Activated T-cell treated with anti-CD3 and anti-CD28 coated beads, Interleukin-2, amount 50 U/mL, for 1 hour (primary cell): Measurements from ENCODE around the gene EBI3.
"Not testable (repeated sequence)": the region's sequence is repeated elsewhere in the genome, so short reads cannot be mapped to it uniquely, and the experiment has no call there.

Experiments used
- DNase-seq: peaks from one replicate; pipeline ENCODE4 v3.0.0-alpha.2; 2020

Gene EBI3

DNA sequence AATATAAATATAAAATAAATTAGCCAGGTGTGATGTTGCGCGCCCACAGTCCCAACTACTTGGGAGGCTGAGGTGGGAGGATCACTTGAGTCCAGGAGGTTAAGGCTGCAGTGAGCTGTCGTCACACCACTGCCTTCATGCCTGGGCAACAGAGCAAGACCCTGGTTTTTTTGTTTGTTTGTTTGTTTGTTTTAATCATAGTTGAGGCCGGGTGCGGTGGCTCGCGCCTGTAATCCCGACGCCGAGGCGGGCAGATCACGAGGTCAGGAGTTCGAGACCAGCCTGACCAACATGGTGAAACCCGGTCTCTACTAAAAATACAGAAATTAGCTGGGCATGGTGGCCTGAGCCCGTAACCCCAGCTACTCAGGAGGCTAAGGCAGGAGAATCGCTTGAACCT, 8.2 kb downstream of the EBI3 start:
- not testable (repeated sequence) for DNase-seq

DNA sequence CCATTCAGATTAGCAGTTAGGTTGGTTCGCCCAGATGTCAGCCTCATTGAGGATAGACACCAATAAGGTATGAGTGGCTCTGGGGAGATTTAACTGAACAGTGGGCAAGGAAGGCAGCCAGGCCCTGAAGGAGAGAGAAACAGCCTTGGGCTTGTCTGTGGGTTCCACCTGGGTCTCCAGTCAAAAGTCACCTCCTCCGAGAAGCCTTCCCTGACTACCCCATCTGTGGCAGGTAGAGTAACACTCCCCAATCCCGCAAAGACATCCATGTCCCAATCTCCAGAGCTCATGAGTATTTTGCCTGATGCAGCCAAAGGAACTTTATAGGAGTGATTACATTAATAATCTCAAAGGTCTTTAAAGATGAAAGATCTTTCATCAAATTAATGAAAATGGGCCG, 9.5 kb downstream of the EBI3 start:
- no peak for DNase-seq

DNA sequence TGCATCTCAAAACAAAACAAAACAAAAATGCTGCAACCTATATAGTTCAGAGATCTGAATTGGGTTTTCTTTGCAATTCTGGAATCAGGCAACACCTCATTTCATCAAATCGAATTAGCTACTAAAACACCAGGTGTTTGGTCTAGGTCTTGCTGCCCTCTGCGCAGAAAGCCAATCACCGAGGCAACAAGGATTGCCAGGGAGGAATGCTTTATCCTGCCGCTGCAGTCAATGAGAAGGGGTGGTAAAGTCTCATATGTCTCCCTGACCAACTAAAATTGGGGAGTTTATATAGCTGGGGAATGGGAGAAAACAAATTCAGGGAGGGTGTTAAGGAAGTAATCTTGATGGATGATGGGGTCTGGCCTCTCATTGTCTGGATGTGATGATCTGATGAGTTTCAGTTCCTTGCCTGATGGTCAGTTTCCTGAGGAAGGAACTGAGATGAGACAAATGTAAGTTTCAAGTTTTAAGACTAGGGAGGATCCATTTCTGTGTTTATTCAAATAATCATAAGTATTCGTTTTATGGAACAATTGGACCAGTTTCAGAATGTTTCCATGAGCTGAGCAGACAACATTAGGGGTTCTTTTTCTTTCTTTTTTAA, 12.6 kb downstream of the EBI3 start:
- DNase-seq, result no peak

DNA sequence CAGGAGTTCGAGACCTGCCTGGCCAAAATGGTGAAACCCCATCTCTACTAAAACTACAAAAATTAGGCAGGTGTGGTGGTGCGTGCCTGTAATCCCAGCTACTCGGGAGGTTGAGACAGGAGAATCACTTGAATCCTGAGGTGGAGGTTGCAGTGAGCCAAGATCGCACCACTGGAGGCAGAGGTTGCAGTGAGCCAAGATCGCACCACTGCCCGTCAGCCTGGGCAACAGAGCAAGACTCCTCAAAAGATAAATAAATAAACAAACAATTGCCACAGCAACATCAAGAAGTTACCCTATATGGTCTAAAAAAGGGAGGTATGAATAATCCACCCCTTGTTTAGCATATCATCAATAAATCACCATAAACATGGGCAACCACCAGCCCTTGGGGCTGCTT, 16.6 kb downstream of the EBI3 start:
- not testable (repeated sequence) for DNase-seq

DNA sequence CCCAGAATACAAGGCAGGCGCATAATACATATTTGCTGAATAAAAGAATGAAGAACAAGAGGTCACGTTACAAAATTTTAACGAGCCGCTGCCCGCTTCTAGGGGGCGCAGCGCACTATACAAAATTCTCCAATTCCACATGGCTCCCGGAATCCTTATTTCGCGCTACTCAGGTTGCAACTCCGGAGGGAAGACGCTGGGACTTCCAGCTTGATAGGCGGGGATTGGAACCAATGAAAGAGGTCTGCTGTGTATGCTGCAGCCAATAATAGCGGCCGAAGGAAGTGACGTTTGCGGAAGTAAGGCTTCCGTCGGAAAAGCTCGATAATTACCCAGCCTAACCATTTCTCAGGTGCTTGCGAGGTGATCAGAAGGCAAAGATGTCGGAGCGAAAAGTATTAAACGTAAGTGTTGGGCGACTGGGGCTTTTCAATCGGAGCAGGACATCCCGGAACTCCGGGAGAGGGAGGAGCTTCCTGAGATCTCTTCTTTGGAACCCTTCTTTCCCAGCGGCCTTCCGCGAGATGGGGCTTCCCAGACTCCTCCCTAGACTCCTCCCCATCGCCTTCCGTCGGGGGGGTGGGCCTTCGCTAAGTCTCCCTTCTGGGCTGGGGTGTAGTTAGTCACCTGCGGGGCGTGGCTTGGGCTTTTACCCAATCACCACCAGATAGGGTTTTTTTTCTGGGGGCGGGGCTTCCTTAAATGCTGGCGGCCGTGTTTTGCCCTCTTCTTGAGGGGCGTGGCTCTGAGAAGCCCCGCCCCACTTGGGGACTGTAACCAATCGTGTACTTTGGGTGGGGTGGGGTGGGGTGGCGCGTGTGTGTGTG, 17.7 kb downstream of the EBI3 start, which contains the start of gene YJU2:
TSS of gene YJU2 (plus strand) at position 314 of the 827 bp plus-strand sequence. CDS start at position 381, 67 bp downstream.
- DNase-seq, result peak; percentile 95

DNA sequence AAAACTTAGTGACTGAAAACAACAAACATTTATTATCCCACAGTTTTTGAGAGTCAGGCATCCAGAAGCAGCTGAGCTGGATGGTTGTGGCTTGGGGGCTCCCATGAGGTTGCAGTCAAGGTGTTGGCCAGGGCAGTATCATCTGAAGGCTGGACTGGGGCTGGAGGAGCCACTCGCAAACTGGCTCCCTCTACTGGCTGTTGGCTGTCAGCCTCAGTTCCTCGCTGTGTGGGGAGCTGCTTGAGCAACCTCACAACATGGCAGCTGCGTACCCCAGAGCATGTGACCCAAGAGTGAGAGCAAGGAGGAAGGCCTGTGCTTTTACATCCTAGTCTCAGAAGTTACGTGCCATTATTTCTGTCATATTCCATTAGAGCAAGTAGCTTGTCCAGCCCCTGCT, 27.2 kb downstream of the EBI3 start:
- no peak for DNase-seq

DNA sequence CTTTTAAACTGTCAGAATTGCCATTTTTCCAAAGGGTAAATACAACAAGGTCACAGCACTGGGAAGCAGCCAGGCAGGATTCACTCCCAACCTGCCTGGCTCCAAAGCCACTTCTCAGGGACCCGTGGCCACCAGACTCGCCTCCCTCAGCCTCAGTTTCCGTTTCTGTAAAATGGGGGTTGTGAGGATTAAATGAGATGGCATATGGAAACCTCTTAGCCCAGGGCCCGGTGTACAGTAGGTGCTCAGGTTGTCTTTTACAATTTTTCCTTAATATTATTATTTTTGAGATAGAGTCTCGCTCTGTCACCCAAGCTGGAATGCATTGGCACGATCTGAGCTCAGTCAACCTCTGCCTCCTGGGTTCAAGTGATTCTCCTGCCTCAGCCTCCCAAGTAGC, 27.7 kb downstream of the EBI3 start:
- no peak for DNase-seq

DNA sequence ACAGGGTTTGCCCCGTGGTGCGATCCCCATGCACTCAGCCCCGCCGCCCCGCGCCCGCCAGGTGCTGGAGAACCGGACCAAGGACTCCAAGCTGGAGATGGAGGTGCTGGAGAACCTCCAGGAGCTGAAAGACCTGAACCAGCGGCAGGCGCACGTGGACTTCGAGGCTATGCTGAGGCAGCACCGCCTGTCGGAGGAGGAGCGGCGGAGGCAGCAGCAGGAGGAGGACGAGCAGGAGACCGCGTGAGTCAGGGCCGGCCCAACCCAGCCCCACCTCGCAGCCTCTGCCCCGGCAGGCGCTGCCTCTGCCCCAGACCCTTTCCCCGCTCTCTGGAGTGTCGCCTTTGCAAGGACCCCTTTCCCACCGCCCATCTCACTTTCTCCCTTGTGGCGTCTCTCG, 28.9 kb downstream of the EBI3 start:
- DNase-seq, result no peak

DNA sequence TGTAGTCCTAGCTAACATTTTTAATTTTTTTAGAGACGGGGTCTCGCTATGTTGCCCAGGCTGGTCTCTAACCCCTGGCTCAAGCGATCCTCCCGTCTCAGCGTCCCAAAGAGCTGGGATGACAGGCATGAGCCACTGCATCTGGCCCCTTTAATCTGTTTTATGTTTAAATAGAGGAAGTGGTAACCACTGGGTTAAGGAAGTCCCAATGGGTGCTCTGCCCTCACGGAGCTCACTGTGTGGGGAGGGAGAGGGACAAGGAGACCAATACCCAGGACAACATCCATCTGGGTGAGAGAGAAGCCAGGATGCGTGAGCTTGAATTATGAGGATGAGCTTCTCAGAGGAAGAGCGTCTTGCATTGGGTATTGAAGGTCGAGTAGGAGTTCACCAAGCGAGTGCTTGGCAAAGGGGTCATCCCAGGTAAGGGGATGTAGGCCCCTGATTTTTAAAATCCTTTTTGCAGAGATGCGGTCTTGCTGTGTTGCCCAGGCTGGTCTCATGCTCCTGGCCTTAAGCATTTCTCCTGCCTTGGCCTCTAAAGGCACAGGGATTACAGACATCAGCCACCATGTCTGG, 31.4 kb downstream of the EBI3 start:
- no peak for DNase-seq

DNA sequence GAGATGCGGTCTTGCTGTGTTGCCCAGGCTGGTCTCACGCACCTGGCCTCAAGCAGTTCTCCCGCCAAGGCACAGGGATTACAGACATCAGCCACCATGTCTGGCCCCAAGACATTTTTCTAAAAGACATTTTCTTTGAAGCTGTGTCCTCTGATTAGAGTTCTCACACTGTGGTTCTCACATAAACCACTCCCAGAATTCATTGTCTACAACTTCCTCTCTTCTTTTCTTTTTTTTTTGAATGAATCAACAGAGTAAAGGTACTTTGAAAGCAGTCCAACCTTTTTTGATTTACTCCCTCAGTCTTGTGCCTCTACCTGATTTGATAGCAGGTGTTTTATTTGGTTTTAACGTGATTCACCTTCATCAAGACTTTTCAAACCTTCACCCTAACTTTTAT, 35.5 kb downstream of the EBI3 start:
- DNase-seq, result no peak

DNA sequence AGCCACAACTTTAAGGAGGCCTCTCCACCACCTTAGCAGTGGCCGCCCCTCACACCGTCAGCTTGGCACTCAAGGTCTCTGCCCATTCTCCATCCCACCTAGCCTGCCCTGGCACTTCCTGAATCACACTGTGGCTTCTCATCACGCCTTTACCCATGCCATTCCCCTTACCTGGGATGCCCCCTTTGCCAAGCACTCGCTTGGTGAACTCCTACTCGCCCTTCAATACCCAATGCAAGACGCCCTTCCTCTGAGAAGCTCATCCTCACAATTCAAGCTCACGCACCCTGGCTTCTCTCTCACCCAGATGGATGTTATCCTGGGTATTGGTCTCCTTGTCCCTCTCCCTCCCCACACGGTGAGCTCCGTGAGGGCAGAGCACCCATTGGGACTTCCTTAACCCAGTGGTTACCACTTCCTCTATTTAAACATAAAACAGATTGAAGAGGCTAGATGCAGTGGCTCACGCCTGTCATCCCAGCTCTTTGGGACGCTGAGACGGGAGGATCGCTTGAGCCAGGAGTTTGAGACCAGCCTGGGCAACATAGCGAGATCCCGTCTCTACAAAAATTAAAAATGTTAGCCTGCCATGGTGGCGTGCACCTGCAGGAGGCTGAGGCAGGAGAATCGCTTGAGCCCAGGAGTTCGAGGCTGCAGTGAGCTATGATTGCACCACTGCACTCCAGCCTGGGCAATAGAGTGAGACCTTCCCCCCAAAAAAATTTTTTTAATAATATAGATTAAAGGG, 37.1 kb downstream of the EBI3 start:
- no peak for DNase-seq

DNA sequence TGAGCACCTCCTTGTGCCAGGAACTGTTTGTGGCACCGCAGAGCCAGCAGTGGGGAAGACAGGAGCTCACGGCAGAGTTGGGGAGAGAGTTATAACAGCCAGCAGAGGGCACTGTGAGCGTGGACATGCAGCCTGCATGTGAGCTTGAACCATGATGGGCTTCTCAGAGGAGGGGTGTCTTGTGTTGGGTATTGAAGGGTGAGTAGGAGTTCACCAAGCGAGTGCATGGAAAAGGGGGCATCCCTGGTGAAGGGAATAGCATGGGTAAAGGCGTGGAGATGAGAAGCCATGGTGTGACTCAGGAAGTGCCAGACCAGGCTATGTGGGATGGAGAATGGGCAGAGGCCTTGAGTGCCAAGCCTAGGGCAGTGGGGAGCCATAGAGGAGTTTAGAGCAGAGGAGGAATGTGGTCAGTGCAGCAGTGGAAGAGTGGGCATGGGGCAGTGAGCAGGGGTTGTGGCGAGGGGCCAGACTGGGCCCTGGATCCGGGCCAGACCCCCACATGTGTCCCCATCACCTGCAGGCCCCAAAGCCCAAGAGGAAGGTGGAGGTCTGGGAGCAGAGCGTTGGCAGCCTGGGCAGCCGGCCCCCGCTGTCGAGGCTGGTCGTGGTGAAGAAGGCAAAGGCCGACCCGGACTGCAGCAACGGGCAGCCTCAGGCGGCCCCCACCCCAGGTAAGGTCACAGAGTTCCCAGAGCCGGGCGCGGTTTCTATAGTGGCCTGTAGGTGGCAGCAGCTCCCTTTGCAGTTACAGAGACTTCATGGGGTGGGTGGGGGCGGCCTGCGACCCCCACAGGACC, 38.0 kb downstream of the EBI3 start:
- DNase-seq, result peak; percentile 69

DNA sequence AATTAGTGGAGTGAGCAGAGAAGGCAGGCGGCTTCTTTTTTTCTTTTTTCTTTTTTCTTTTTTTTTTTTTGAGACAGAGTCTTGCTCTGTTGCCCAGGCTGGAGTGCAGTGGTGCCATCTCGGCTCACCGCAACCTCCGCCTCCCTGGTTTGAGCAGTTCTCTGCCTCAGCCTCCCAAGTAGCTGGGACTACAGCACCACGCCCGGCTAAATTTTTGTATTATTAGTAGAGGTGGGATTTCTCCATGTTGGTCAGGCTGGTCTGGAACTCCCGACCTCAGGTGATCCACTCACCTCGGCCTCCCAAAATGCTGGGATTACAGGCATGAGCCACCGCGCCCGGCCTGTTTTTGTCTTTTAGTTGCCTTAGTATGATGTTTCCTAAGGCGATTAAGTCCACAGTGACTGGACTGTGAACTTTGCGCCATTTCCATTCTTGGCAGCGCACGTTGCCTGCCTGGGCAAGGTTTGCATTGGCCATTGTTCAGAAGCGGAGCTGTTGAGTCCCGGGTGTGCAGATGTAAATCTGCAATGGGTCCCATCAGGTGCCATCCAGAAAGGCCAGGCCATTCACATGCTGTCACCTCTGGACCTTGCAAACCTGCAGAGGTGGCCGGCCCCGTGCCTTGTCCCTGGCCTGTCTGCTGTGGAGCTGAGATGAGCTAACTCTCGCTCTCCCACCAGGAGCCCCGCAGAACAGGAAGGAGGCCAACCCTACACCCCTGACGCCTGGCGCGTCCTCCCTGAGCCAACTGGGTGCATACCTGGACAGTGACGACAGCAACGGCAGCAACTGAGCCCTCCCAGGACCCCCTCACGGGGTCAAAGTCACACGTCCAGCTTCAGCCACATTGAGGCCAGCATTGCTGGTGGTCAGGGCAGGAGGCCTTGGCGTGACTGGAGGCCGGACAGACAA, 38.8 kb downstream of the EBI3 start:
- DNase-seq, result no peak

DNA sequence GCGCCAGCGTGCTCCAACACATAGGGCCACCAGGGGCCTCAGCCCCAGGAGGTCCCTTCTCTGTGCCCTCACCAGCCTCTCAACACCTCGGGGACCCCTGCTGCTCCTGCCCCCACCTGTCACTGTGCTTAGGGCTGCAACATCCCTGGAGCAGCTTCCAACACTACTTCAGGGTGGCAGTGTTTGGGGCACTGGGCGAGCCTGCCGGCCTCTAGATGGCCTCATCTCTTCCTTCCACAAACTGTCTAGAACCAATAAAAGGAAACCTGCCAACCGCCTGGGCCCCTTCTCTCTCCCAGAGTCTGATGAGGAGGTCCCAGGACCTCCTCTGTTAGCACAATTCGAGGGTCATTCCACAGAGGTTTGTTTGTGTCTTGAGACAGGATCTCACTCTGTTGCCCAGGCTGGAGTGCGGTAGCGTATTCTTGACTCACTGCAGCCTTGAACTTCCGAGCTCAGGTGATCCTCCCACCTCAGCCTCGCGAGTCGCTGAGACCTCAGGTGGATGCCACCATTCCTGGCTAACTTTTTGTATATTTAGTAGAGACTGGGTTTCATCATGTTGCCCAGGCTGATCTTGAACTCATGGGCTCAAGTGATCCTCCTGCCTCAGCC, 39.6 kb downstream of the EBI3 start:
- DNase-seq, result no peak

DNA sequence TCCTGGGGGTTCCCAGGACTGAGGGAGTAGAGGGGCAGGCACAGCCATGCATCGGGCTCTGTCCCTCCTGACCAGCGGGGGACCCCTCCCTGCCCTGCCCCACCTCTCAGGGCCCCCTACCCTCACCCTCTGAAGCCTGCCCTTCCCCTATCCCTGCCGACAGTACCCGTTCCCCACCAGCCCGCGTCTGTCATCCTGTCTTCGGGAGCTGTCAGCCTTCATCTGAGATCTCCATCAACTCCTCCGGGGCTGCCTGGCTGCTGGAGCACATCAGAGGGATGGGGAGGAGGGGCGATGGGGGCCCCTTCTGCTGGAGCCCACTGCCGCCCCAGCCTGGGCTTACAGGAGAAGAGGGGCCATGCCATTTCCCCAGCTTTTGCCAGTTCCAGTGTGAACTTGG, 43.6 kb downstream of the EBI3 start:
- DNase-seq, result no peak

DNA sequence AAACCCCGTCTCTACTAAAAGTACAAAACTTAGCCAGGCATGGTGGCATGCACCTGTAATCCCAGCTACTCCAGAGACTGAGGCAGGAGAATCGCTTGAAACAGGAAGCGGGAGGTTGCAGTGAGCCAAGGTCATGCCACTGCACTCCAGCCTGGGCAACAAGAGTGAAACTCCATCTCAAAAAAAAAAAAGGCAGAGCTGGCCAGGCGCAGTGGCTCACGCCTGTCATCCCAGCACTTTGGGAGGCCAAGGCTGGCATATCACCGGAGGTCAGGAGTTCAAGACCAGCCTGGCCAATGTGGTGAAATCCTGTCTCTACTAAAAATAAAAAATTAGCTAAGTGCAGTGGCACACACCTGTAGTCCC, 45.0 kb downstream of the EBI3 start:
- DNase-seq, result not testable (repeated sequence)

DNA sequence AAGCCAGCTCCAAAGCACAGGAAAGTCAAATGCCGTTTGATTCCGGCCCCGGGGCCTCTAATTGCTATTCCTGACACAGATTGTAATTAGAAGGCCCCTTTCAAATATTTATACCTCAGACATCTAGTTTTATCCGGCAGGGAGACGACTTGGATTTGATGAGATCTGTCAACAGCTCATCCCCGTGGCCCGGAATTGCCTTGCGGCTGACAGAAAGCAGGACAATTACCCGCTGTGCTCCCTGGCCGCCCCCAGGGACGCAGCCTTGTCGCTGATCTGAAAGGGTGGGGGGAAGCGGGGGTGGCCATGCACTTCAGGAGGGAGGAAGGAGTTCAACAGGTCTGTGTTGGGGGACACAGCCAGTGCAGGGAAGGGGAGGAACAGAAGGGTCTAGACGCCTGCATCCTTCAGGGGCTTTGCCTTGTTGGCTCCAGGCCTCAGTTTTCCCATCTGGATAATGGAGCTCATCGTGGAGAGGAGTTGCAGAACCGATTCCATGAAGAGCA, 47.9 kb downstream of the EBI3 start:
- no peak for DNase-seq

DNA sequence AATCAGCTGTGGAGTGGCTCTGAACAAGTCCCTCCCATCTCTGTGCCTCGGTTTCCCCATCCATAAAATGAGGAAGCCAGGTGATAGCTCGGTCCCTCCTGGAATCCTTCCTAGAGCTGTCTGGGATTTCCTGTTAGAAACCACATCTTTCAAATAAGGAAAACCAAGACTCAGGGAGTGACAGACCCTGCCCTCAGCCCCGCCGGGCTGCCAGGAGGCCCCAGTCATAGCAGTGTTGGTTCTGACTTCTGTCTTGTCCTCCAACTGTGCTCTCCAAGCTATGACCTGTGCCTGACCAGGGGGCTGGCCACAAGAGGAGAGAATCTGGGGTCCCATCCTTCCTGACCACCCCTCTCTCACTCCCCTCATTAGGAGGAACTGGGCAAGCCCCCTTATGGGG, 48.7 kb downstream of the EBI3 start:
- DNase-seq, result no peak

DNA sequence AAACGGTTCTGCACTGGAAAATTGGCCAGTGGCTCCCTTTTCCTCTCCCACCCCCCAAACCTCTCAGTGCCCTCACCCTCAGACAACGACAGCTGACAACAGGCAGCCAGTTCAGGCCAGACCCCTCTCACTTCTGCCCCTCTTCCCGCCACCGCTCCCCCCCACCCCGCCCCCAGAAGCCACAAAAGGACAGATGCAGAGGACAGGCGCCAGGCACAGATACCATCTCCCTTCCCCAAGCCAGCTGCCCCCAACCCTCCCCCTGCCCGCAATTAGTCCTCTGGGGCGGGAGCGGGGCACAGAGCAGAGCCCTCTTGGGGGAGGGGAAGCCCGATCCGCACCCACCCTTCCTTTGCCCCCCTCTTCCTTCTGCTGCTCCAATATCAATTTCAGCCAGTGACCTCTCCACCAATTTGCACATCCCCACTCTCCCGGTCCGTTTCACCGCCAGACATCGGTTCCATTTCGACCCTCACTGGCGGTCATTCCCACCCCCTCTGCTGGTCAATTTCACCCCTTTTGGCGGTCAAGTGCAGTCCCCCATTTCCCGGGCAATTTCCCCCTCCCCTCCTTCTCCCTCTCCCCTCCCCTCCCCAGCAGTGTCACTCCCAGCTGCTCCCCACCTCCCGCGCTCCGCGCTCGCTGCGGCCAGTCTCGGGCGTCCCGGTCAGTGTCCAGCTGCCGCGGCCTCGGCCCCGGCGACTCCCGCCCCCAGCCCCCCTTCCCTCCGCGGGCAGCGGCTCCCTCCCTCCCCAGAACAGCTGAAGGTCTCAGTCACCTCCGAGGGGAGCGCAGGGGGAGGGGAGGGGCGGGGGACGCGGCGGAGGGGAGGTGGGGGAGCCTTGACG, 49.3 kb downstream of the EBI3 start, which contains the start of gene SHD:
TSS of gene SHD (plus strand) at position 848 of the 848 bp plus-strand sequence. CDS start 798 bp downstream, outside the sequence.
- DNase-seq, result no peak

DNA sequence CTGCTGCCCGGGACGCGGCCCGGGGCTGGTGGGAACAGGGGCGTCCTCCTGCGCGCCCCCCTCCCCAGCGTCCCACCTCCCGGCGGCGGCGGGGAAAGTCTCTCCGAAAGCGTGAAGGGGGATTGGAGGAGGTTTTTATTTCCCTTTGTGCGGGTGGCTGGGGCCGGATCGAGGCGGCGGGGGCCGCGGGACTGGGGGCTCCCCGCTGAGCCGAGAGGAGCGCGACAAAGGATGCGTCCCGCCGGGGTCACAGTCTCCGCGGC, 49.9 kb downstream of the EBI3 start:
- DNase-seq, result no peak
